Kidney (tissue), 14 donors: ENCODE results near the gene WDR38. TPM values are rescaled to one million over a fixed set of nuclear protein-coding genes. Genes with fewer than 3 reads are reported as not detected.

Experiments
- DNase-seq, 5 donors: peaks; one replicate each; pipeline ENCODE4 v3.0.0-alpha.2; 2013 to 2020
- FAIRE-seq: peaks from 2 replicates; lab custom pipeline; 2012; peaks lifted over from hg19 to GRCh38; lab: Jason Lieb, UNC
- H3K27ac ChIP-seq, 2 donors: one replicate each; pipeline ENCODE4 v1.7.0; 2013; ENCODE audit warnings: low read depth in 2 of 2, low read length in 2 of 2, inconsistent platforms in 1 of 2
- H3K27me3 ChIP-seq: one replicate; pipeline ENCODE4 v1.7.1; 2013; ENCODE audit warnings: low read length, inconsistent platforms; ENCODE audit not compliant: control insufficient read depth, insufficient read depth
- H3K36me3 ChIP-seq, 3 donors: one replicate each; pipeline versions ENCODE4 v1.7.0 to v1.7.1; 2013; ENCODE audit warnings: low read length in 3 of 3, control low read depth in 1 of 3, inconsistent platforms in 1 of 3; ENCODE audit not compliant: insufficient read depth in 3 of 3, control insufficient read depth in 2 of 3
- H3K4me1 ChIP-seq, 3 donors: one replicate each; pipeline versions ENCODE4 v1.7.0 to v1.7.1; 2013; ENCODE audit warnings: low read length in 3 of 3, inconsistent platforms in 1 of 3, low read depth in 1 of 3; ENCODE audit not compliant: control insufficient read depth in 2 of 3, insufficient read depth in 2 of 3
- H3K4me3 ChIP-seq, 3 donors: one replicate each; pipeline versions ENCODE4 v1.7.0 to v1.8.1; 2013; ENCODE audit warnings: low read length in 3 of 3, control low read depth in 1 of 3, inconsistent platforms in 1 of 3
- H3K9ac ChIP-seq, 3 donors: one replicate each; pipeline versions ENCODE4 v1.7.0 to v1.7.1; 2013; ENCODE audit warnings: low read length in 3 of 3, control low read depth in 1 of 3, inconsistent platforms in 1 of 3
- H3K9me3 ChIP-seq, 3 donors: one replicate each; pipeline versions ENCODE4 v1.7.0 to v1.7.1; 2013; ENCODE audit warnings: low read length in 3 of 3, control low read depth in 1 of 3, inconsistent platforms in 1 of 3; ENCODE audit not compliant: control insufficient read depth in 2 of 3, insufficient read depth in 1 of 3
- intact Hi-C: fragments of 100-400 bp; cut with DNase I; formaldehyde crosslinking; loops from one replicate; pipeline ENCODE4 v1.11.1; 2022
- polyA plus RNA-seq: library from polyadenylated mRNA; stranded (reverse); fragments of 350-450 nt; fragmentation: Illumina TruSeq; extraction: RNeasy Lipid Tissue Mini Kit (QIAGEN cat#74804); gene quantifications from one replicate; pipeline ENCODE4 v1.2.3, GENCODE V29; 2014; ENCODE audit warnings: low read depth, low replicate concordance; ENCODE audit not compliant: insufficient read depth
- total RNA-seq: library from RNA; stranded (reverse); fragmentation: NEBNext Ultra II Directional; extraction: Animal tissue kit (Norgen Biotek cat#: 25700); gene quantifications from one replicate; pipeline ENCODE4 v1.2.1, GENCODE V29; 2021
- TF ChIP-seq, protein P1 (sequence below): IDR thresholded peaks from 3 replicates; pipeline ENCODE4 v1.5.1; 2012; ENCODE audit warnings: mild to moderate bottlenecking, moderate library complexity, borderline replicate concordance; ENCODE audit not compliant: insufficient read depth; ENCODE audit errors: extremely low read depth
- donor health status: control.
- donor health status: control.
- donor health status: control.
- donor health status: control.
- donor health status: control.
- donor health status: DM: yes; HTN: yes; CAD: no.
- donor health status: Normal renal cell carcinoma (clear cell type).

The WDR38 gene
- total and polyA plus RNA-seq, 2 donors from 2014 or later: 0.31 TPM; not detected in 1

- Histone ChIP-seq H3K27me3 (no peaks in the 10 kb centered on the region), H3K9me3 (no peaks in the 10 kb centered on the region), H3K27ac (no peak overlapping the region), H3K4me3 (no peak overlapping the region), H3K4me1 (peaks cover 0 to 18% (median 6%) of the 10 kb centered on the region in 3 donors), H3K9ac (no peak overlapping the region), H3K36me3 (peaks cover 9 to 32% (median 17%) of the 10 kb centered on the region in 3 donors)
- FAIRE-seq: no peak
- TF ChIP-seq, protein P1, sequence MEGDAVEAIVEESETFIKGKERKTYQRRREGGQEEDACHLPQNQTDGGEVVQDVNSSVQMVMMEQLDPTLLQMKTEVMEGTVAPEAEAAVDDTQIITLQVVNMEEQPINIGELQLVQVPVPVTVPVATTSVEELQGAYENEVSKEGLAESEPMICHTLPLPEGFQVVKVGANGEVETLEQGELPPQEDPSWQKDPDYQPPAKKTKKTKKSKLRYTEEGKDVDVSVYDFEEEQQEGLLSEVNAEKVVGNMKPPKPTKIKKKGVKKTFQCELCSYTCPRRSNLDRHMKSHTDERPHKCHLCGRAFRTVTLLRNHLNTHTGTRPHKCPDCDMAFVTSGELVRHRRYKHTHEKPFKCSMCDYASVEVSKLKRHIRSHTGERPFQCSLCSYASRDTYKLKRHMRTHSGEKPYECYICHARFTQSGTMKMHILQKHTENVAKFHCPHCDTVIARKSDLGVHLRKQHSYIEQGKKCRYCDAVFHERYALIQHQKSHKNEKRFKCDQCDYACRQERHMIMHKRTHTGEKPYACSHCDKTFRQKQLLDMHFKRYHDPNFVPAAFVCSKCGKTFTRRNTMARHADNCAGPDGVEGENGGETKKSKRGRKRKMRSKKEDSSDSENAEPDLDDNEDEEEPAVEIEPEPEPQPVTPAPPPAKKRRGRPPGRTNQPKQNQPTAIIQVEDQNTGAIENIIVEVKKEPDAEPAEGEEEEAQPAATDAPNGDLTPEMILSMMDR: no peak
- intact Hi-C loops: no loop called here
- no peak for DNase-seq
Observed at GRCh38 chr9:124857533-124858162, 4.4 kb downstream of the WDR38 start.

GRCh38 chr9:124858330-124859046 lies 5.2 kb downstream of the WDR38 start:
- TF ChIP-seq, protein P1: no peak
- H3K9ac ChIP-seq: no peak overlapping the region
- H3K9me3 ChIP-seq: no peaks in the 10 kb centered on the region
- FAIRE-seq: no peak
- no peak overlapping the region for H3K4me3 ChIP-seq
- DNase-seq: no peak
- peaks cover 9 to 32% (median 17%) of the 10 kb centered on the region in 3 donors for H3K36me3 ChIP-seq
- intact Hi-C loops: no loop called here
- no peak overlapping the region for H3K27ac ChIP-seq
- no peaks in the 10 kb centered on the region for H3K27me3 ChIP-seq
- peaks cover 0 to 12% (median 6%) of the 10 kb centered on the region in 3 donors for H3K4me1 ChIP-seq

GRCh38 chr9:124859803-124860581 lies 6.7 kb downstream of the WDR38 start:
- FAIRE-seq (no peak), DNase-seq (no peak)
- TF ChIP-seq, protein P1: no peak
- Histone ChIP-seq H3K4me1 (peaks cover 0 to 12% (median 6%) of the 10 kb centered on the region in 3 donors), H3K9ac (peak overlapping the region; percentile 78 to 99 (median 85)), H3K9me3 (no peaks in the 10 kb centered on the region), H3K4me3 (peak overlapping the region; percentile 76 to 85 (median 81)), H3K27ac (no peak overlapping the region), H3K36me3 (peaks cover 9 to 32% (median 17%) of the 10 kb centered on the region in 3 donors), H3K27me3 (no peaks in the 10 kb centered on the region)
- intact Hi-C loops: no loop called here
